Spleen (tissue), 11 donors: Measurements from ENCODE around the gene RIPK4. TPM values are rescaled to one million over a fixed set of nuclear protein-coding genes. Genes with fewer than 3 reads are reported as not detected.

Source experiments
- DNase-seq: peaks from one replicate; pipeline ENCODE4 v3.0.0-alpha.2; 2020
- H3K27ac ChIP-seq, 8 donors: fragments of 200-600 bp; sonication (generic) in 7 of 8; 1 replicate in 4 of 8; 2 replicates in 4 of 8; pipeline versions ENCODE4 v1.5.0 to v1.8.0; 2016 to 2021; ENCODE audit warnings: inconsistent platforms in 4 of 8, mild to moderate bottlenecking in 4 of 8, moderate library complexity in 1 of 8
- H3K27me3 ChIP-seq, 7 donors: fragments of 200-600 bp; sonication (generic) in 6 of 7; replicated peaks in 1 of 7; 1 replicate in 4 of 7; 2 replicates in 3 of 7; pipeline versions ENCODE4 v1.5.0 to v1.8.0; 2016 to 2021; ENCODE audit warnings: inconsistent platforms in 3 of 7, mild to moderate bottlenecking in 1 of 7
- H3K36me3 ChIP-seq, 6 donors: fragments of 200-600 bp; sonication (generic) in 5 of 6; 1 replicate in 4 of 6; 2 replicates in 2 of 6; pipeline versions ENCODE4 v1.5.0 to v1.8.0; 2016 to 2021; ENCODE audit warnings: inconsistent platforms in 2 of 6
- H3K4me1 ChIP-seq, 6 donors: fragments of 200-600 bp; sonication (generic) in 5 of 6; 1 replicate in 3 of 6; 2 replicates in 3 of 6; pipeline versions ENCODE4 v1.5.0 to v1.8.0; 2016 to 2021; ENCODE audit warnings: inconsistent platforms in 3 of 6
- H3K4me3 ChIP-seq, 8 donors: fragments of 200-600 bp; sonication (generic) in 7 of 8; 1 replicate in 4 of 8; 2 replicates in 4 of 8; pipeline versions ENCODE4 v1.5.0 to v1.8.0; 2016 to 2021; ENCODE audit warnings: inconsistent platforms in 4 of 8, mild to moderate bottlenecking in 4 of 8, moderate library complexity in 2 of 8
- H3K9me3 ChIP-seq, 8 donors: fragments of 200-600 bp; sonication (generic) in 7 of 8; 1 replicate in 4 of 8; 2 replicates in 4 of 8; pipeline versions ENCODE4 v1.5.0 to v1.8.0; 2016 to 2021; ENCODE audit warnings: inconsistent platforms in 4 of 8
- CTCF ChIP-seq, 11 experiments: fragments of 200-600 bp in 7 of 11; fragments of 450-650 bp in 4 of 11; sonication (generic) in 4 of 11; IDR thresholded peaks in 8 of 11; conservative IDR thresholded peaks in 3 of 11; 1 replicate in 7 of 11; 2 replicates in 4 of 11; pipeline versions ENCODE4 v1.4.0 to v1.8.0; 2016 to 2021; ENCODE audit warnings: antibody characterized with exemption in 11 of 11, inconsistent platforms in 4 of 11, mild to moderate bottlenecking in 1 of 11
- POLR2A ChIP-seq, 3 donors: fragments of 450-650 bp; IDR thresholded peaks; one replicate each; pipeline ENCODE4 v1.5.1; 2017; ENCODE audit warnings: antibody characterized with exemption in 3 of 3, mild to moderate bottlenecking in 1 of 3
- POLR2AphosphoS5 ChIP-seq, 3 donors: sonication (generic); formaldehyde crosslinking; IDR thresholded peaks; one replicate each; pipeline ENCODE4 v1.5.1; 2017; ENCODE audit warnings: antibody characterized with exemption in 3 of 3
- WGBS, 5 donors: extraction: QIAGEN DNeasy Blood & Tissue Kit in 3 of 5; methylation state at CpG; one replicate each; pipeline versions ENCODE4 v1.1.5 to v1.1.7; 2013 to 2018; 5-methylcytosine and 5-hydroxymethylcytosine counted together
- intact Hi-C: fragments of 100-400 bp; cut with DNase I; formaldehyde crosslinking; loops from one replicate; pipeline ENCODE4 v1.15.0; 2023; ENCODE audit warnings: low total_unique reads
- polyA plus RNA-seq, 3 donors: library from polyadenylated mRNA; stranded (reverse); fragments of 200-250 nt; gene quantifications; one replicate each; pipeline ENCODE4 v1.2.1, GENCODE V29; 2013
- total RNA-seq, 7 donors: library from RNA; depleted of rRNA in 3 of 7; stranded (reverse); fragments of >200 nt in 3 of 7; fragmentation: NEBNext Ultra II Directional in 4 of 7; extraction: Animal tissue kit (Norgen Biotek cat#: 25700) in 4 of 7; gene quantifications; one replicate each; pipeline versions ENCODE4 v1.1.0 to v1.2.1, GENCODE V29; 2016 to 2021
- donor health status: healthy with polysubstance abuse.
- donor health status: DM: no; HTN: no; CAD: no; lungs with moderate emphysema.
- donor health status: DM: no; HTN: no; CAD: no.
- donor health status: Bipolar disorder and iron deficiency.
- donor health status: healthy.
- donor health status: DM: no; HTN: no; CAD: no.
- donor health status: DM: yes; HTN: yes; CAD: no.

RIPK4 gene
- total and polyA plus RNA-seq, 10 donors: 0.02 to 0.06 (median 0.06) TPM; not detected in 7

- Histone ChIP-seq H3K4me3 (no peak overlapping the region), H3K4me1 (peaks cover 0 to 7% (median 0%) of the 10 kb centered on the region in 6 donors), H3K27ac (no peak overlapping the region), H3K9me3 (no peaks in the 10 kb centered on the region), H3K36me3 (peaks cover 0 to 77% (median 45%) of the 10 kb centered on the region in 6 donors), H3K27me3 (no peaks in the 10 kb centered on the region)
- WGBS, 5 donors: 66 to 88% (median 82%) methylated on average over 19 of the region's 19 CpGs
- intact Hi-C loops: no loop called here
- DNase-seq: no peak
- TF ChIP-seq POLR2AphosphoS5 (IDR thresholded peaks at IDR 0.05) (no peak), CTCF (IDR thresholded peaks at IDR 0.05 in 8 of 11, conservative IDR thresholded peaks at IDR 0.05 in 3 of 11) (no peak), POLR2A (IDR thresholded peaks at IDR 0.05) (no peak)
Observed at GRCh38 chr21:41802684-41803083, 35.8 kb upstream of the RIPK4 start.

- H3K4me1 ChIP-seq: peaks cover 0 to 7% (median 0%) of the 10 kb centered on the region in 6 donors
- no peak overlapping the region for H3K4me3 ChIP-seq
- no peaks in the 10 kb centered on the region for H3K27me3 ChIP-seq
- TF ChIP-seq POLR2A (IDR thresholded peaks at IDR 0.05) (no peak), POLR2AphosphoS5 (IDR thresholded peaks at IDR 0.05) (no peak), CTCF (IDR thresholded peaks at IDR 0.05 in 8 of 11, conservative IDR thresholded peaks at IDR 0.05 in 3 of 11) (no peak)
- no peaks in the 10 kb centered on the region for H3K9me3 ChIP-seq
- peaks cover 0 to 74% (median 44%) of the 10 kb centered on the region in 6 donors for H3K36me3 ChIP-seq
- WGBS, 5 donors: 68 to 87% (median 76%) methylated on average over 5 of the region's 5 CpGs
- DNase-seq: no peak
- no peak overlapping the region for H3K27ac ChIP-seq
- intact Hi-C loops: no loop called here
Observed at GRCh38 chr21:41802198-41802584, 35.3 kb upstream of the RIPK4 start.

- H3K36me3 ChIP-seq: peaks cover 0 to 74% (median 44%) of the 10 kb centered on the region in 6 donors
- H3K9me3 ChIP-seq: no peaks in the 10 kb centered on the region
- TF ChIP-seq CTCF (IDR thresholded peaks at IDR 0.05 in 8 of 11, conservative IDR thresholded peaks at IDR 0.05 in 3 of 11): no peak
- no peak for TF ChIP-seq POLR2AphosphoS5 (IDR thresholded peaks at IDR 0.05)
- TF ChIP-seq POLR2A (IDR thresholded peaks at IDR 0.05): no peak
- DNase-seq: no peak
- H3K27me3 ChIP-seq: no peaks in the 10 kb centered on the region
- no peak overlapping the region for H3K27ac ChIP-seq
- H3K4me3 ChIP-seq: no peak overlapping the region
- peaks cover 0 to 7% (median 0%) of the 10 kb centered on the region in 6 donors for H3K4me1 ChIP-seq
- intact Hi-C loops: no loop called here
- WGBS, 5 donors: 79 to 91% (median 82%) methylated on average over 26 to 32 of the region's 32 CpGs
Observed at GRCh38 chr21:41801321-41802197, 34.7 kb upstream of the RIPK4 start.
